ENCODE measurements around the gene PCTP. TPM values are rescaled to one million over a fixed set of nuclear protein-coding genes. Genes with fewer than 3 reads are reported as not detected.

The PCTP gene
- total RNA-seq, 1 experiment from 2014 or later, result 11.3 TPM

DNA sequence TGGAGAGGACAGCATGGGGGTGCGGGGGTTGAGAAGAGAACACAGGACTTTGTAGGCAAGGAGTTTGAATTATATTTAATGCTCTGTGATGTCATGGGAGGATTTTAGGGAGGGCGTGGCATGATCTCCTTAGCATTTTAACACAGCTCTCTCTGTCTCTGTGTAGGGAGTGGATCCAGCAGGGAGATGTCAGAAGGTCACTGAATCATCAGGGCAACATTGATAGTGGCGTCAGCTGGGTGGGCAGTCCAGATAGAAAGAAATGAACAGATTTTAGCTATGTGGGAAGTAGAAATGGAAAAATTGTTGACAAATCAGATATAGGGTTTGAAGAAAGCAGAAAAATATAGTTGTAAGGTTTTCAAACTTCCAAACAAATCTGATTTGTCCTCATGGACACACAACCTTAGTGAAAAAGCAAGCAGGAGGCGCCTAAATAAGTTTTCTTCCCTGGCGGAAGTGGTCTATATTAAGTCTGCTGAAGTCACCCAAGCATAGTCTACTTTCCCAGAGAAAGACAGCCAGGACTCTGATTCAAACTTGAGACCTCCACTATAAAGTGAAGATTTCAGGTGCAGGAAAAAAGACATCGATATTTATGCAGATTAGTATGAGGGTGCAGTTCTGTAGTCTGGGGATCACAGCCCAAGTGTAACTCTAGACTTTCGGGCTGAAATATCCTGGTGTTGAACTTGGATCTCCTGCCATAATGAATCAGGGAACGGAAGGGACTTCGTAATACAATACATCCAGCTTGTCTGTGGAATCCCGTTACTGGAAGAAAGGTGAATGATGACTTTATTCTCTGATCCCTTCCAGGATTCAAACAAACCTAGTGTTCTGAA is 10.1 kb upstream of the PCTP start:
- Histone ChIP-seq H3K4me3 (no peak overlapping the region), H3K9me3 (no peaks in the 10 kb centered on the region), H3K27me3 (peaks cover 10% of the 10 kb centered on the region; the same call in 1 of the 2 replicates), H3K36me3 (no peaks in the 10 kb centered on the region)
- DNase-seq, result no peak

DNA sequence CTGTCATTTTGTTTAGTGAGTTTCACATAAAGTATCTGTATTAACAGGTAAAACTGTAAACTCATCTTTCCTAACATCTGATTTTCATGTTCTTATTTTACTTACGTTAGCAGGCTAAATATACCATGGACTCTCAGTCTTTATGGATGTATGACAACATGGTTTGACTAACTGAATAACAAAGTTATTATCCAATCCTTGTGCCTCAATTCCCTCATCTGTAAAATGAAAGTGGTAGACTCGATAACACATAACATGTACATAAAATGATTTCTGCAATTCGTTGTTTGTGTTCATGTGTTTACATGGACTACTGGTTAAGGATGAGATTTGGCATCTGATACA is 9.5 kb upstream of the PCTP start:
- DNase-seq, result no peak
- H3K36me3 ChIP-seq, result no peaks in the 10 kb centered on the region
- H3K9me3 ChIP-seq, result no peaks in the 10 kb centered on the region
- peaks cover 13% of the 10 kb centered on the region; the same call in 1 of the 2 replicates for H3K27me3 ChIP-seq
- no peak overlapping the region for H3K4me3 ChIP-seq

DNA sequence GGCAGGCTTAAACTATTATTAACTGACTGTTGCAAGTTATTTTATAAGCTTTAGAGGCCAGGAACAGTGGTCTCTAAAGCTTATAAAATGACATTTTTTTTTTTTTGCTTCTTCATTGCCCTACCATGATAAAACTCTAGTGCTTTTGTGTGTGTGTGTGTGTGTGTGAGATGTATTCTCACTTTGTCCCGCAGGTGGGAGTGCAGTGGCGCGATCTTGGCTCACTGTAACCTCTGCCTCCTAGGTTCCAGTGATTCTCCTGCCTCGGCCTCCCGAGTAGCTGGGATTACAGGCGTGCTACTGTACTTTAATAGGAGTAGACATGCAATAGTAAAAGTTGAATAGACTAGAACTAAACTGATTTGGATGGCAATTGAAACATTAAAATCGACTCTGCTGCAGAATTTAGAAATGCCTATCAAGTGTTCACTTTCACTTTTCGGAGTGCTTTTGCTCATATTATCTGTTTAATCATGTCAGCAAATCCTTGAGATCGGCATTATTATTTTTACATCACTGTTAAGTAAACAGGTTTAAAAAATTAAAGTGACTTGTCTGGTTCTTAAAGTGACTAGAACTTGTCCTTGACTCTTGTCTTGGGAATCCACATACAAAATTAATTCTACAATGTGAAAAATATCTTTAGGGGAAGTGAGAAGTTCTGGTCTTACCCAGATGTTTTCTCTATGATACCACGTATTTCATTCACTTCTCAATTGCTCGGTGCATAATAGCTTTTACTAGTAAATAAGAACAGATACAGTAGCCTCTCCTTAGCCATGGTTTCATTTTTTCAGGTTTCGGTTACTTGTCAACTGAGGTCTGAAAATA is 8.4 kb upstream of the PCTP start:
- DNase-seq, result no peak
- no peak overlapping the region for H3K4me3 ChIP-seq
- H3K27me3 ChIP-seq, result peaks cover 15% of the 10 kb centered on the region; the same call in 1 of the 2 replicates
- no peaks in the 10 kb centered on the region for H3K9me3 ChIP-seq
- H3K36me3 ChIP-seq, result no peaks in the 10 kb centered on the region

DNA sequence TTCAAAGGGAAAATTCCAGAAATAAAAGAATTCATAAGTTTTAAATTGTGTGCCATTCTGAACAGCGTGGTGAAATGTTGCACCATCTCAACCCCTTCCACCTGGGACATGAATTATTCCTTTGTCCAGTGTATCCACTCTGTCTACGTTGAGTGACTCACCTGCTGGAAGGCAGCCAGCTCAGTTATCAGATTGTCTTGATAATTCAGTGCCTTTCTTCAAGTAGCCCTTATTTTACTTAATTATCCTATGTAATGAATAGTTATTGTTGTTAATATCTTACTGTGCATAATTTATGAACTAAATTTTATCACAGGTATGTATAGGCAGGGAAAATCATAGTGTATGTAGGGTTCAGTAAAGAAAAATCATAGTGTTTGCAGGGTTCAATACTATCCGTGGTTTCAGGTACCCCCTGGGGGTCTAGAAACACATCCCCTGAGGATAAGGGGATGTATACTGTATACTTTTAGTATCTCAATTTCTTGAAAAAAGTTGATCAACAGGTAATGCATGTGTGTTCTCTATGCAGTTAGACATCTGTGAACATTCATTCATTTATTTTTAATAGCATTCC is 7.7 kb upstream of the PCTP start:
- peak; percentile 20 for DNase-seq
- Histone ChIP-seq H3K27me3 (peaks cover 17% of the 10 kb centered on the region; the same call in 1 of the 2 replicates), H3K4me3 (no peak overlapping the region), H3K9me3 (no peaks in the 10 kb centered on the region), H3K36me3 (no peaks in the 10 kb centered on the region)

DNA sequence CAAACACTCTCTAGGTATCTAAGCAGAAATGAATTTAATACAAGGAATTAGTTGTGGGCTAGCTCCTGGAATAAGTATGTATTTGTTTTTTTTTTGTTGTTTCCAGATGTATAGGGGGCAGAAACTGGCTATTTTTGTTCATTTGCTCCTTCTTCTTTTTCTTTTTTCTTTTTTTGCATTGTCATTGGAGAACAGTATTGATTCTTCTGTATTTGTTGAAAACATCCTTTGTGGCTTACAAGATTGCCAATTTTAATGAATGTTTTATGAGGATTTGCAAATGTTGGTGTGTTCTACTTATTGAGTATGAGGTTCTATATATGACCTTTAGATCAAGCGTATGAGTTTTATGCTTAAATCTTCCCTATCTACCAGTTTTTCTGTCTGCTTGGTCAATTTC is 5.6 kb upstream of the PCTP start:
- H3K9me3 ChIP-seq, result no peaks in the 10 kb centered on the region
- DNase-seq, result no peak
- no peaks in the 10 kb centered on the region for H3K36me3 ChIP-seq
- H3K4me3 ChIP-seq, result no peak overlapping the region
- peaks cover 22% of the 10 kb centered on the region; the same call in 1 of the 2 replicates for H3K27me3 ChIP-seq

GRCh38 chr17:55746466-55746865 is 4.4 kb upstream of the PCTP start:
- H3K36me3 ChIP-seq, result peaks cover 2% of the 10 kb centered on the region; the same call in 1 of the 2 replicates
- no peak overlapping the region for H3K4me3 ChIP-seq
- H3K9me3 ChIP-seq, result no peaks in the 10 kb centered on the region
- peaks cover 22% of the 10 kb centered on the region; the same call in 1 of the 2 replicates for H3K27me3 ChIP-seq
- no peak for DNase-seq

- Histone ChIP-seq H3K9me3 (no peaks in the 10 kb centered on the region), H3K36me3 (peaks cover 2% of the 10 kb centered on the region; the same call in 1 of the 2 replicates), H3K27me3 (peaks cover 22% of the 10 kb centered on the region; the same call in 1 of the 2 replicates), H3K4me3 (no peak overlapping the region)
- DNase-seq, result no peak
Observed at GRCh38 chr17:55747209-55747608, 3.6 kb upstream of the PCTP start.

DNA sequence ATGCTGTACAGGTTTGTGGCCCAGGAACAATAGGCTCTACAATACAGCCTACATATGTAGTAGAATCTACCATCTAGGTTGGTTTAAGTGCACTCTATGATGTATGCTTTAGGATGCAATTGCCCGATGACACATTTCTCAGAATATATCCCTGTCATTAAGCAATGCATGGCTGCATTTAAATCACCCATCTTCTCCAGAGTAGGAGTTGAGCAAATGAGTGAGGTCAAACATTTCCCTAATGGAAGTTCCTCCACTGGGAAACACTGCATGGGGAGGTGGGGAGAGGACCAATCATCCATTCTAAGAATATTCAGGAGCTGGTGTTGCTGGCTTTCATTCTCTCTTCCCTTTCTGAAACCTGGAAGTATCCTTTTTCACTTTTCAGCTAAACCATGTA is 2.0 kb upstream of the PCTP start:
- no peak overlapping the region for H3K4me3 ChIP-seq
- no peak for DNase-seq
- H3K36me3 ChIP-seq, result peaks cover 6% of the 10 kb centered on the region
- H3K9me3 ChIP-seq, result no peaks in the 10 kb centered on the region
- H3K27me3 ChIP-seq, result peaks cover 19% of the 10 kb centered on the region; the same call in 1 of the 2 replicates

- H3K36me3 ChIP-seq, result peaks cover 6% of the 10 kb centered on the region
- peaks cover 16% of the 10 kb centered on the region; the same call in 1 of the 2 replicates for H3K27me3 ChIP-seq
- no peak for DNase-seq
- H3K4me3 ChIP-seq, result no peak overlapping the region
- no peaks in the 10 kb centered on the region for H3K9me3 ChIP-seq
Observed at GRCh38 chr17:55749985-55750384, 866 bp upstream of the PCTP start.

- H3K27me3 ChIP-seq, result peaks cover 7% of the 10 kb centered on the region; the same call in 1 of the 2 replicates
- no peaks in the 10 kb centered on the region for H3K9me3 ChIP-seq
- no peak for DNase-seq
- H3K4me3 ChIP-seq, result peak overlapping the region; percentile 96
- H3K36me3 ChIP-seq, result peaks cover 6% of the 10 kb centered on the region
Observed at GRCh38 chr17:55751720-55752250, 934 bp downstream of the PCTP start.

DNA sequence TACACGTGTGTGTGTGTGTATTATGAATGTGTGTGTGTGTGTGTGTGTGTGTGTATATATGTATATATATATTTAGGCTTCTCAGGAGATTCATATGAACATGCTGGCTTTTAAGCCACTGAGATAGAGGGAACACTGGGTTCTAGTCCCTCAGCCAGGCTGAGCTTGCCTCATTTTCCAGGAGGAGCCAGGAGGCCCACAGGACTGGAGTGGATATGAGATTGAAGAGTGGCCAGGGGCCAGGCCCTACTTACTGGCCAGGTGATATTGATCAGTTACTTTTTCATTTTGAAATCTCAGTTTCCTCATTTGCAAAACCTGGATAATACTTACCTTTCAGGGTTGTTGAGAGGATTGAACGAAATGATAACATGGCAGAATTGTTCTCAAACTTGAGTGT is 5.8 kb downstream of the PCTP start:
- no peak for DNase-seq
- H3K27me3 ChIP-seq, result no peaks in the 10 kb centered on the region
- H3K9me3 ChIP-seq, result no peaks in the 10 kb centered on the region
- peaks cover 4% of the 10 kb centered on the region for H3K36me3 ChIP-seq
- H3K4me3 ChIP-seq, result no peak overlapping the region

GRCh38 chr17:55757659-55758058 is 6.8 kb downstream of the PCTP start:
- peaks cover 4% of the 10 kb centered on the region for H3K36me3 ChIP-seq
- no peaks in the 10 kb centered on the region for H3K27me3 ChIP-seq
- H3K4me3 ChIP-seq, result no peak overlapping the region
- H3K9me3 ChIP-seq, result no peaks in the 10 kb centered on the region
- no peak for DNase-seq

- Histone ChIP-seq H3K27me3 (no peaks in the 10 kb centered on the region), H3K9me3 (no peaks in the 10 kb centered on the region), H3K4me3 (no peak overlapping the region), H3K36me3 (peaks cover 2% of the 10 kb centered on the region)
- no peak for DNase-seq
Observed at GRCh38 chr17:55758171-55758570, 7.3 kb downstream of the PCTP start.

DNA sequence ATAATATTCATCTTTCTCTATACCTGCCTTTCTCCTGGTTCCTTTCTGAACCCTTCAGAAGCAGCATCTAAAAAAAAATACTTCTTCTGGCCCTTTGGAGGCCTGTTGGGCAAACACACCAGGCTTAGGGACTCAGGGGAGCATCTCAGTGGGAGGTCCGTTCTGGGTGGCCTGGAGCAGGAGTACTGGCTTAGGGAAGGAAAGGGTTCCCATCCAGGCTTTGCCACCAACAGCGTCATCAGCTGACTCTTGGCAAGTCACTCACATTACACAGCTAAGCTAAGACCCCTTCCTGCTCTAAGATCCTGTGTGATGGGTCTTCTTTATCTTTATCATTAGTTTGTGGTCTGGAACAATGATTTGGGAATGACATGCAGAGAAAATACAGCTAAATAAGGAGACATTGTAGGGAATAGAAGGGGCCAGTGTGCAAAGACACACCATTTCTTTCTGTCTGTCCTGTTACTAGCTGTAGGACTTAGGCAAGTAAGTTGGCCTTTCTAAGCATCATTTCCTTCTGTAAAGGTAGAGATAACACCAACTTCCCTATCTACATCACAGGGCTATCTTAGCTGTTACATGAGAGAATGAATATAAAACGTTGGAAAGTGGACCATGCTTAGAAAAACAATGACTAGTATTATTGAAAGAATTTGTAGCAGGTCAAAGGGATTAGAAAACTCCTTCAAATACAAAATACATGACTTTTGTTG is 9.9 kb downstream of the PCTP start:
- H3K27me3 ChIP-seq, result no peaks in the 10 kb centered on the region
- no peaks in the 10 kb centered on the region for H3K9me3 ChIP-seq
- H3K36me3 ChIP-seq, result no peaks in the 10 kb centered on the region
- DNase-seq, result no peak
- H3K4me3 ChIP-seq, result no peak overlapping the region

DNA sequence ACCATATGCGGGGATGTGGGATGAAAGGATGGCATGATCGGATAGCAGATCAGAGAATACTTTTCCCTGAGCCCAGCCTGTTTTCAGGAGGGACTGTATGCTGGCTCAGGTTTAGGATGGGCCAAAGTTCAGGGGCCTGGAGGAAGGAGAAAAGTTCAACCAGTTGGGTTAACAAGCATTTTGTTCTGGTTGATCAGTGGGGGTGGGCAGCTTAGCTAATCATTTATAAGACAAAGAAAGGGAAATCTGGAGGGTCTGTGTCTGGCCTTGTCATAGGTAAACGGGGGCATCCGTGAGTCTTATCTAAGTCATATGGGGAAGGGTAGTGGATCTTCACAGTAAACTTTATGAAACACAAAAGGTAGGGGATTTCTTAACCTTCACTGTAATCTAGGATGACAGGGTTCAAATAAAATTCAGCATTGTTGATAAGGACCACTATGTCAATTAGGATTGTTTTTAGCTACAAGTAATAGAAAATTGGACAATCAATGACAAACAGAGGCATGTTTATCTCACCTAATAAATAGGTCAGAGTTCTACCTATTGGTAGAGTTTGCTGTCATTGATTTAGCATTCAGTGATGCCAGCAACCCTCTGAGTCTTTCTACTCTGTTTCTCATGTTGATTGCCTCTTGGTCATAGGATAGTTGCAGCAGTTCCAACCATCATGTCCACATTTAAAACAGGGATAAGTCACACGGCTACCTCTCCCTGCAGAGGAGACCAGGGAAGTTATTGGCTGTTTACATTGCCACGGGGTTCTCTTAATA is 11.4 kb downstream of the PCTP start:
- no peaks in the 10 kb centered on the region for H3K27me3 ChIP-seq
- H3K36me3 ChIP-seq, result no peaks in the 10 kb centered on the region
- no peaks in the 10 kb centered on the region for H3K9me3 ChIP-seq
- no peak overlapping the region for H3K4me3 ChIP-seq
- DNase-seq, result no peak

DNA sequence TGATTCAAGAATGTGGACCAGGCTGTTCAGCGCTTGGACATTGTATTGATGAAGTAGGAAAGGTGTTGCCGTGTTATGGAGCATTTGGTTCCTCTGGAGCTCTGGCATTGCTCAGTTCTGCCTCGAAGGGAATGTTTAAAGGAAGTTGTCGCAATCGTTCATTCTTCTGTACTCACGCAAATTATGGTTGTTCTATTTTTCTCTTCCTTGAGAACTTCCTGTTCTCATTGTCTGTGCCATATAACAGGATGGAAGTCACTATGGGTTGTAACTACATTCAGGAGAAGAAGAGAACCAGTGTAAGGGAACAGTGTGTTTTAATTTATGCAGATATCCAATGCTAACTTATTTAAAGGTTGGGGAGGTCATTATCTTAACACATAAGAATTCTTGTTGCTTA is 13.0 kb downstream of the PCTP start:
- H3K9me3 ChIP-seq, result no peaks in the 10 kb centered on the region
- DNase-seq, result no peak
- H3K36me3 ChIP-seq, result no peaks in the 10 kb centered on the region; the same call in 1 of the 2 replicates
- H3K4me3 ChIP-seq, result no peak overlapping the region
- H3K27me3 ChIP-seq, result no peaks in the 10 kb centered on the region
